ENCODE results near the gene UTS2B. TPM values are rescaled to one million over a fixed set of nuclear protein-coding genes. Genes with fewer than 3 reads are reported as not detected.

The UTS2B gene
- total RNA-seq, 2 experiments from 2014 or later, result not detected

DNA sequence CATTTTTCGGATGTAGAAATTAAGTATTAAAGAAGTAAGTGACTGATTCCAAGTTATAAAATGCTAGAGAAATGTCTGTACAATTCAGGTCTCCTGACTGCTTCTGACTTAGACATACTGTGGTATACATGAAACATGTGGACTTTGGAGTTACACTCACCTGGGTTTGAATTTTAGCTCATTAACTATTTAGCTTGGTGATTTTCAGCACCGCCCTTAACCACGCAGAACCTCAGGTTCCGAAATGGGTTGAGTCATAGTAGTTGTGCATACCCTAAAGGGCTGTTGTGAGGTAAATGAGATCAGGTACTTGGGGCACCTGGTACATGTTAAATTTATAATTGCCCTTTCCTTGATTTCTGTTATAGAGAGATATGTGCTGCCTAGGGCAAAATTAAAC is 32.9 kb upstream of the UTS2B start:
- peaks cover 4% of the 10 kb centered on the region for H3K4me1 Mint-ChIP-seq (ENCODE audit: low read depth)
- H3K27me3 Mint-ChIP-seq, result no peaks in the 10 kb centered on the region
- H3K27ac Mint-ChIP-seq, result no peak overlapping the region
- intact Hi-C loops (cut with micrococcal nuclease), result no loop called here
- H3K4me3 Mint-ChIP-seq, result no peak overlapping the region
- no peaks in the 10 kb centered on the region for H3K9me3 Mint-ChIP-seq
- ChIA-PET CTCF (no interaction called here), POLR2A (no interaction called here)
- DNase-seq (no peak), ATAC-seq (no peak)
- no peaks in the 10 kb centered on the region for H3K36me3 Mint-ChIP-seq (ENCODE audit: low read depth)
- TF ChIP-seq, protein P1, sequence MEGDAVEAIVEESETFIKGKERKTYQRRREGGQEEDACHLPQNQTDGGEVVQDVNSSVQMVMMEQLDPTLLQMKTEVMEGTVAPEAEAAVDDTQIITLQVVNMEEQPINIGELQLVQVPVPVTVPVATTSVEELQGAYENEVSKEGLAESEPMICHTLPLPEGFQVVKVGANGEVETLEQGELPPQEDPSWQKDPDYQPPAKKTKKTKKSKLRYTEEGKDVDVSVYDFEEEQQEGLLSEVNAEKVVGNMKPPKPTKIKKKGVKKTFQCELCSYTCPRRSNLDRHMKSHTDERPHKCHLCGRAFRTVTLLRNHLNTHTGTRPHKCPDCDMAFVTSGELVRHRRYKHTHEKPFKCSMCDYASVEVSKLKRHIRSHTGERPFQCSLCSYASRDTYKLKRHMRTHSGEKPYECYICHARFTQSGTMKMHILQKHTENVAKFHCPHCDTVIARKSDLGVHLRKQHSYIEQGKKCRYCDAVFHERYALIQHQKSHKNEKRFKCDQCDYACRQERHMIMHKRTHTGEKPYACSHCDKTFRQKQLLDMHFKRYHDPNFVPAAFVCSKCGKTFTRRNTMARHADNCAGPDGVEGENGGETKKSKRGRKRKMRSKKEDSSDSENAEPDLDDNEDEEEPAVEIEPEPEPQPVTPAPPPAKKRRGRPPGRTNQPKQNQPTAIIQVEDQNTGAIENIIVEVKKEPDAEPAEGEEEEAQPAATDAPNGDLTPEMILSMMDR (IDR thresholded peaks at IDR 0.05), result no peak

DNA sequence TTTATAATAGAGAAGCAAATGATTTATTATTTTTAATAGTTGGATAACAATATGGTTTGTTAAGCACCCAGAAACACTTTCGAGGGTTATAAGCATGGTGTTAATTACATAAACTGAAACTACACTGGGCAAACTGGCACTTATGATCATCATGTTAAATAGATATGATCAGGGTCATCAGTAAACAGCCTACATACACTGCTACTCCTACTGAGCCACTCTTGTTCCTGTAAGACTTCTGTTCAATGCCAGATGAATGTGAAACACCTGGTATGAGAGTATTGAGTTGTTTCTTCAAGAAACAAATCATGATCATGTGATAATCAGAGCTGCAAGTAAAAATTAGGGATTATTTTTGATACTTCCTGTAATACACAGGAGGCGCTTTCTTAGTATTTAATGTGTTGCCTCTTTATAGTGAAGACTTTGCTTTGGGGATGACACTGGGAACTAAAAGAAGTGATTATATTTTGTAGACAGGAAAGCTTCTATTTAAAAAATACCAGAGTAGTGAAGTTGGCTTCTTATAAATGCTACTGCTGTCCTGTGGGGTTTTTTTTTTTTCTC is 32.3 kb upstream of the UTS2B start:
- Mint-ChIP-seq H3K36me3 (ENCODE audit: low read depth) (no peaks in the 10 kb centered on the region), H3K9me3 (no peaks in the 10 kb centered on the region), H3K4me1 (ENCODE audit: low read depth) (peaks cover 5% of the 10 kb centered on the region), H3K27me3 (no peaks in the 10 kb centered on the region), H3K27ac (no peak overlapping the region), H3K4me3 (no peak overlapping the region)
- DNase-seq (no peak), ATAC-seq (no peak)
- TF ChIP-seq, protein P1 (IDR thresholded peaks at IDR 0.05), result no peak
- intact Hi-C loops (cut with micrococcal nuclease), result no loop called here
- ChIA-PET CTCF (no interaction called here), POLR2A (no interaction called here)

- H3K27me3 Mint-ChIP-seq, result no peaks in the 10 kb centered on the region
- no peak overlapping the region for H3K4me3 Mint-ChIP-seq
- no peaks in the 10 kb centered on the region for H3K36me3 Mint-ChIP-seq (ENCODE audit: low read depth)
- DNase-seq (no peak), ATAC-seq (no peak)
- TF ChIP-seq, protein P1 (IDR thresholded peaks at IDR 0.05), result no peak
- H3K4me1 Mint-ChIP-seq (ENCODE audit: low read depth), result peaks cover 5% of the 10 kb centered on the region
- H3K9me3 Mint-ChIP-seq, result no peaks in the 10 kb centered on the region
- POLR2A ChIA-PET, result no interaction called here
- no peak overlapping the region for H3K27ac Mint-ChIP-seq
- CTCF ChIA-PET, result no interaction called here
- intact Hi-C loops (cut with micrococcal nuclease), result no loop called here
These were observed 31.7 kb upstream of the UTS2B start for GRCh38 chr3:191362037-191362436.

DNA sequence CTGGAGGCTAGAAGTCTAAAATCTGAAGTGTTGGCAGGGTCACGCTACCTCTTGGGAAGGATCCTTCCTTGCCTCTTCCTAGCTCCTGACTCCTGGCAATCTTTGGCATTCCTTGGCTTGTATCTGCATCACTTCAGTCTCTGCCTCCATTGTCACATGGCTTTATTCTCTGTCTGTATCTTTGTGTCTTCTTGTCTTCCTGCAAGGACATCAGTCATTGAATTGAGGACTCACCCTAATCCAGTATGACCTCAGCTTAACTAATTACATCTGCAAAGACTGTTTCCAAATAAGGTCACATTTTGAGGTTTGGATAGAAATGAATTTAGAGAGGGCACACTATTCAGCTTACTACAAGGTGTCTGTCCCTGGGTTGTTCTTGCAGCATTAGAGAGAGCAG is 31.1 kb upstream of the UTS2B start:
- ChIA-PET CTCF (no interaction called here), POLR2A (no interaction called here)
- H3K4me3 Mint-ChIP-seq, result no peak overlapping the region
- ATAC-seq, result no peak
- H3K36me3 Mint-ChIP-seq (ENCODE audit: low read depth), result no peaks in the 10 kb centered on the region
- H3K27ac Mint-ChIP-seq, result no peak overlapping the region
- peaks cover 5% of the 10 kb centered on the region for H3K4me1 Mint-ChIP-seq (ENCODE audit: low read depth)
- H3K9me3 Mint-ChIP-seq, result no peaks in the 10 kb centered on the region
- no peak for DNase-seq
- intact Hi-C loops (cut with micrococcal nuclease), result no loop called here
- H3K27me3 Mint-ChIP-seq, result no peaks in the 10 kb centered on the region
- TF ChIP-seq, protein P1 (IDR thresholded peaks at IDR 0.05), result no peak

- Mint-ChIP-seq H3K9me3 (no peaks in the 10 kb centered on the region), H3K27ac (no peak overlapping the region), H3K36me3 (ENCODE audit: low read depth) (no peaks in the 10 kb centered on the region), H3K4me3 (no peak overlapping the region), H3K27me3 (no peaks in the 10 kb centered on the region), H3K4me1 (ENCODE audit: low read depth) (peaks cover 7% of the 10 kb centered on the region)
- ATAC-seq (no peak), DNase-seq (no peak)
- intact Hi-C loops (cut with micrococcal nuclease), result no loop called here
- CTCF ChIA-PET, result no interaction called here
- TF ChIP-seq, protein P1 (IDR thresholded peaks at IDR 0.05), result no peak
- POLR2A ChIA-PET, result no interaction called here
These were observed 30.3 kb upstream of the UTS2B start for GRCh38 chr3:191360620-191361019.
